Measurements from ENCODE around the gene SNN. TPM values are rescaled to one million over a fixed set of nuclear protein-coding genes. Genes with fewer than 3 reads are reported as not detected.

The SNN gene
- total RNA-seq, 1 experiment from 2014 or later, result 65.2 TPM

DNA sequence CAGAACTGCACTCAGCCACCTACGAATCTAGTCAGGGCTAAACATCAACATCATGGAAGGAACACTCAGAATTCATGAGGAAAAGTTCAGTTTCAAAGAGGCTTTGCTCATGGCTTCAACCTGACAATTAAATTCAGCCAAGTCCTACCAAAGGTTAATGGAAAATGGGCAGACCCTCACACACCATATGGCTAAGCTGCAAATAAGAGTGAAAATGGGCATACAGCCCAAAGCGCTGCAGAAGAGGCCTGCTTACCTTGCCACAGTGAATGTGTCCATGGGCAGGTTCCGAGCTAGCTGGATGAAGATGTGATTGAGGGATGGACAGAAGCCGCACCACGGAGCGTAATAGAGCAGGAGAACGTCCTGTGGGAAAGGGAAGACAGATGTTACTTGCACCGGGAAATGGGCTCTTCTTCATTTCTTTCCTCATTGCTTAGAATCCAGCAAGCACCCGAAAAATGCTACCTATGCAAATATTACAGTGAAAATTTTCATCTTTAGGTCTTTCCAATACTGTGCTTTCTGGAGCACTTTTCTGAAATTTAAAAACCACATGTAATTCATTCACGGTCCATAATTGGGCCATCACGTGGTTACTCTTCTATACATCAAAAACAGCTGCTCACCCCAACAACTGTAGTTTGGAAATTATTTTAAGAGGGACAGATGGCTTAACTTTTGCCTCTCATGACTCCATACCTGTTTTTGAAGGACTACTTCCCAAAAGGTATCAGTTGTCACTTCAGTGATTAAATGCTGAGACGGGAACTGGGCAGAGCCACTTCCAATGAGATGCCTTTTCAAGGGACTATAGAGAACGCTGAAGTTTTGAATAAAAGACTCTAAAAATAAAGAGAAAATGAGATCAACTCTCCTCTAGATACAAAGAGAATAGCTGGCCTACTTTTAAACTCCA is 19.6 kb downstream of the SNN start (continued):
- no peak for TF ChIP-seq SP1 (CRISPR knock-in tag; conservative IDR thresholded peaks at IDR 0.05)

- DNase-seq (ENCODE audit: low spot score), result no peak
- Mint-ChIP-seq H3K4me1 (no peaks in the 10 kb centered on the region), H3K4me3 (no peak overlapping the region), H3K36me3 (peaks cover 32% of the 10 kb centered on the region), H3K27me3 (ENCODE audit: low read depth) (no peaks in the 10 kb centered on the region), H3K27ac (no peak overlapping the region), H3K9me3 (no peaks in the 10 kb centered on the region)
- CTCF ChIA-PET, result interaction anchor here (1.3 to 2.7 kb wide), 2 partner anchors 281 to 292 kb away, joined by 7 to 10 read pairs; no protein-coding TSS in a partner anchor
- POLR2A ChIA-PET, result no interaction called here
- no peak for TF ChIP-seq ZNF396 (CRISPR knock-in tag; IDR thresholded peaks at IDR 0.05; ENCODE audit: borderline replicate concordance)
- TF ChIP-seq SMAD4 (CRISPR knock-in tag; IDR thresholded peaks at IDR 0.05), result no peak
- no peak for TF ChIP-seq CDX4 (CRISPR knock-in tag; IDR thresholded peaks at IDR 0.05; ENCODE audit: borderline replicate concordance)
- no peak for TF ChIP-seq CREB1 (CRISPR knock-in tag; IDR thresholded peaks at IDR 0.05)
- TF ChIP-seq, protein P1, sequence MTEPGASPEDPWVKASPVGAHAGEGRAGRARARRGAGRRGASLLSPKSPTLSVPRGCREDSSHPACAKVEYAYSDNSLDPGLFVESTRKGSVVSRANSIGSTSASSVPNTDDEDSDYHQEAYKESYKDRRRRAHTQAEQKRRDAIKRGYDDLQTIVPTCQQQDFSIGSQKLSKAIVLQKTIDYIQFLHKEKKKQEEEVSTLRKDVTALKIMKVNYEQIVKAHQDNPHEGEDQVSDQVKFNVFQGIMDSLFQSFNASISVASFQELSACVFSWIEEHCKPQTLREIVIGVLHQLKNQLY (CRISPR knock-in tag; IDR thresholded peaks at IDR 0.05), result no peak
- TF ChIP-seq NR3C1 (CRISPR knock-in tag; conservative IDR thresholded peaks at IDR 0.05; ENCODE audit: low read depth), result no peak
- no peak for TF ChIP-seq GABPB1 (CRISPR knock-in tag; IDR thresholded peaks at IDR 0.05)
- no peak for TF ChIP-seq NR2C2 (CRISPR knock-in tag; IDR thresholded peaks at IDR 0.05)
- TF ChIP-seq SOX15 (CRISPR knock-in tag; IDR thresholded peaks at IDR 0.05), result no peak
- TF ChIP-seq, protein P2, sequence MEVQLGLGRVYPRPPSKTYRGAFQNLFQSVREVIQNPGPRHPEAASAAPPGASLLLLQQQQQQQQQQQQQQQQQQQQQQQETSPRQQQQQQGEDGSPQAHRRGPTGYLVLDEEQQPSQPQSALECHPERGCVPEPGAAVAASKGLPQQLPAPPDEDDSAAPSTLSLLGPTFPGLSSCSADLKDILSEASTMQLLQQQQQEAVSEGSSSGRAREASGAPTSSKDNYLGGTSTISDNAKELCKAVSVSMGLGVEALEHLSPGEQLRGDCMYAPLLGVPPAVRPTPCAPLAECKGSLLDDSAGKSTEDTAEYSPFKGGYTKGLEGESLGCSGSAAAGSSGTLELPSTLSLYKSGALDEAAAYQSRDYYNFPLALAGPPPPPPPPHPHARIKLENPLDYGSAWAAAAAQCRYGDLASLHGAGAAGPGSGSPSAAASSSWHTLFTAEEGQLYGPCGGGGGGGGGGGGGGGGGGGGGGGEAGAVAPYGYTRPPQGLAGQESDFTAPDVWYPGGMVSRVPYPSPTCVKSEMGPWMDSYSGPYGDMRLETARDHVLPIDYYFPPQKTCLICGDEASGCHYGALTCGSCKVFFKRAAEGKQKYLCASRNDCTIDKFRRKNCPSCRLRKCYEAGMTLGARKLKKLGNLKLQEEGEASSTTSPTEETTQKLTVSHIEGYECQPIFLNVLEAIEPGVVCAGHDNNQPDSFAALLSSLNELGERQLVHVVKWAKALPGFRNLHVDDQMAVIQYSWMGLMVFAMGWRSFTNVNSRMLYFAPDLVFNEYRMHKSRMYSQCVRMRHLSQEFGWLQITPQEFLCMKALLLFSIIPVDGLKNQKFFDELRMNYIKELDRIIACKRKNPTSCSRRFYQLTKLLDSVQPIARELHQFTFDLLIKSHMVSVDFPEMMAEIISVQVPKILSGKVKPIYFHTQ (CRISPR knock-in tag; IDR thresholded peaks at IDR 0.05), result no peak
- TF ChIP-seq PRRX2 (CRISPR knock-in tag; IDR thresholded peaks at IDR 0.05), result no peak
- TF ChIP-seq ATF2 (CRISPR knock-in tag; IDR thresholded peaks at IDR 0.05; ENCODE audit: borderline replicate concordance, low read depth), result no peak
- TF ChIP-seq ZNF263 (CRISPR knock-in tag; IDR thresholded peaks at IDR 0.05; ENCODE audit: low read depth), result no peak
- no peak for TF ChIP-seq ZBTB43 (CRISPR knock-in tag; IDR thresholded peaks at IDR 0.05)
- TF ChIP-seq ZNF317 (CRISPR knock-in tag; IDR thresholded peaks at IDR 0.05; ENCODE audit: borderline replicate concordance, low read depth), result no peak
- TF ChIP-seq ZNF423 (CRISPR knock-in tag; IDR thresholded peaks at IDR 0.05), result no peak
- TF ChIP-seq CREM (CRISPR knock-in tag; IDR thresholded peaks at IDR 0.05), result no peak
- TF ChIP-seq SMAD3 (CRISPR knock-in tag; IDR thresholded peaks at IDR 0.05; ENCODE audit: borderline replicate concordance), result no peak
- no peak for TF ChIP-seq JUN (CRISPR knock-in tag; IDR thresholded peaks at IDR 0.05)
- TF ChIP-seq MAX (CRISPR knock-in tag; IDR thresholded peaks at IDR 0.05), result no peak
- ATAC-seq, result no peak
Observed at GRCh38 chr16:11688520-11688886, 20.2 kb downstream of the SNN start.
